WERI-Rb-1 (cell line): ENCODE results near the gene ADCY2.

Experiments used
- DNase-seq: peaks from one replicate; pipeline ENCODE4 v3.0.0-alpha.2; 2020
- H3K27ac ChIP-seq: fragments of 250-450 bp; sonication (Bioruptor Pico); 2 replicates; pipeline ENCODE4 v1.5.1; 2020; ENCODE audit warnings: mild to moderate bottlenecking, moderate library complexity
- H3K27me3 ChIP-seq: fragments of 250-450 bp; sonication (Bioruptor Pico); 2 replicates; pipeline ENCODE4 v1.5.1; 2021; ENCODE audit warnings: mild to moderate bottlenecking, low read depth, moderate library complexity; ENCODE audit not compliant: insufficient read depth, severe bottlenecking
- H3K36me3 ChIP-seq: fragments of 250-450 bp; sonication (Bioruptor Pico); 2 replicates; pipeline ENCODE4 v1.5.1; 2020; ENCODE audit warnings: mild to moderate bottlenecking, moderate library complexity
- H3K4me3 ChIP-seq: 2 replicates; pipeline ENCODE4 v1.5.1; 2011; ENCODE audit warnings: low read depth, mild to moderate bottlenecking, control low read depth, low read length
- H3K9me3 ChIP-seq: fragments of 250-450 bp; sonication (Bioruptor Pico); 2 replicates; pipeline ENCODE4 v1.5.1; 2021; ENCODE audit warnings: mild to moderate bottlenecking, moderate library complexity; ENCODE audit not compliant: severe bottlenecking
- CTCF ChIP-seq: IDR thresholded peaks from 2 replicates; pipeline ENCODE4 v1.5.1; 2011; ENCODE audit warnings: low read depth, mild to moderate bottlenecking, control low read depth, inconsistent platforms, low read length

ADCY2 gene

GRCh38 chr5:7629561-7629960 is 233.6 kb downstream of the ADCY2 start:
- Histone ChIP-seq H3K9me3 (no peaks in the 10 kb centered on the region), H3K27ac (peak overlapping the region; percentile 29), H3K27me3 (no peaks in the 10 kb centered on the region), H3K4me3 (no peak overlapping the region), H3K36me3 (peaks cover 32% of the 10 kb centered on the region)
- DNase-seq = peak; percentile 44
- TF ChIP-seq CTCF = no peak

GRCh38 chr5:7634837-7635236 is 238.9 kb downstream of the ADCY2 start:
- no peak for DNase-seq
- H3K27ac ChIP-seq = no peak overlapping the region
- no peak for TF ChIP-seq CTCF
- no peaks in the 10 kb centered on the region for H3K27me3 ChIP-seq
- H3K36me3 ChIP-seq = peaks cover 6% of the 10 kb centered on the region
- H3K4me3 ChIP-seq = no peak overlapping the region
- no peaks in the 10 kb centered on the region for H3K9me3 ChIP-seq

- no peaks in the 10 kb centered on the region; the same call in none of the 2 replicates for H3K36me3 ChIP-seq
Observed at GRCh38 chr5:7638456-7638855, 242.5 kb downstream of the ADCY2 start.

GRCh38 chr5:7642029-7642428 is 246.1 kb downstream of the ADCY2 start:
- peaks cover 7% of the 10 kb centered on the region for H3K9me3 ChIP-seq

More at GRCh38 chr5:7638456-7638855, 242.5 kb downstream of the ADCY2 start:
- TF ChIP-seq CTCF = no peak
- no peak for DNase-seq
- H3K4me3 ChIP-seq = no peak overlapping the region
- H3K27me3 ChIP-seq = no peaks in the 10 kb centered on the region
- H3K9me3 ChIP-seq = peaks cover 7% of the 10 kb centered on the region
- H3K27ac ChIP-seq = no peak overlapping the region

GRCh38 chr5:7644723-7645122 is 248.8 kb downstream of the ADCY2 start:
- no peak overlapping the region for H3K4me3 ChIP-seq
- no peak overlapping the region for H3K27ac ChIP-seq
- no peaks in the 10 kb centered on the region for H3K27me3 ChIP-seq
- H3K36me3 ChIP-seq = peaks cover 3% of the 10 kb centered on the region; the same call in 1 of the 2 replicates
- TF ChIP-seq CTCF = no peak
- DNase-seq = no peak
- H3K9me3 ChIP-seq = peaks cover 7% of the 10 kb centered on the region

More at GRCh38 chr5:7642029-7642428, 246.1 kb downstream of the ADCY2 start:
- Histone ChIP-seq H3K27ac (no peak overlapping the region), H3K4me3 (no peak overlapping the region), H3K27me3 (no peaks in the 10 kb centered on the region), H3K36me3 (peaks cover 3% of the 10 kb centered on the region)
- DNase-seq = no peak
- no peak for TF ChIP-seq CTCF

- Histone ChIP-seq H3K27ac (no peak overlapping the region), H3K4me3 (no peak overlapping the region), H3K9me3 (no peaks in the 10 kb centered on the region), H3K27me3 (no peaks in the 10 kb centered on the region), H3K36me3 (peaks cover 17% of the 10 kb centered on the region; the same call in 1 of the 2 replicates)
- TF ChIP-seq CTCF = no peak
- DNase-seq = no peak
Observed at GRCh38 chr5:7650755-7651154, 254.8 kb downstream of the ADCY2 start.
